Measurements from ENCODE around the gene STARD7. TPM values are rescaled to one million over a fixed set of nuclear protein-coding genes. Genes with fewer than 3 reads are reported as not detected.

STARD7 gene
- total and polyA plus RNA-seq, 2 donors (not counting 1 experiment from before 2014, with no cell fraction given), result 35.1 to 133 TPM

GRCh38 chr2:96203130-96204028 lies 5.2 kb downstream of the STARD7 start:
- peak overlapping the region in 2 of 5 experiments; percentile 18 to 40 for H3K4me3 ChIP-seq (ENCODE audit: control extremely low read depth in 1 of 5, extremely low read depth in 1 of 5, insufficient read depth in 1 of 5, low read depth in 2 of 5, low read length in 4 of 5)
- peak; percentile 41 for DNase-seq
- Mint-ChIP-seq H3K4me3 (peak overlapping the region; percentile 86), H3K9me3 (ENCODE audit: insufficient read depth) (no peaks in the 10 kb centered on the region), H3K27ac (peak overlapping the region; percentile 92), H3K4me1 (peaks cover 80% of the 10 kb centered on the region), H3K27me3 (no peaks in the 10 kb centered on the region)
- H3K4me2 ChIP-seq (replicated peaks; ENCODE audit: low read depth, low read length, poor library complexity, severe bottlenecking), result peak overlapping the region; percentile 59
- peaks cover 70% of the 10 kb centered on the region for H4K20me1 ChIP-seq (ENCODE audit: control insufficient read depth, insufficient read depth, low read length, poor library complexity, severe bottlenecking)
- intact Hi-C loops (cut with micrococcal nuclease), result loop anchor here (10.0 kb wide), 1 partner anchor 301 kb away; the partner anchor contains the start of gene NEURL3
- no peak overlapping the region for H2AFZ ChIP-seq (ENCODE audit: insufficient read depth, low read depth, low read length, poor library complexity, severe bottlenecking)
- H3K4me1 ChIP-seq (ENCODE audit: control insufficient read depth in 2 of 2, insufficient read depth in 2 of 2, low read length in 2 of 2), result peaks cover 77 to 84% of the 10 kb centered on the region in 2 donors
- 51% methylated on average over 3 of the region's 9 CpGs for WGBS (ENCODE audit: insufficient coverage)
- no peak for ATAC-seq (ENCODE audit: low read depth)
- peaks cover 96% of the 10 kb centered on the region for H3K79me2 ChIP-seq (ENCODE audit: control insufficient read depth, insufficient read depth, low read length)
- no peaks in the 10 kb centered on the region for H3K27me3 ChIP-seq (replicated peaks in 1 of 4; ENCODE audit: control extremely low read depth in 1 of 4, control insufficient read depth in 3 of 4, insufficient read depth in 4 of 4, low read length in 3 of 4)
- TF ChIP-seq CTCF (IDR thresholded peaks at IDR 0.05) (no peak), EZH2 (IDR thresholded peaks at IDR 0.05; ENCODE audit: borderline replicate concordance, insufficient read depth, low read depth, low read length, poor library complexity, severe bottlenecking) (no peak)
- H3K9ac ChIP-seq (ENCODE audit: low read length), result peak overlapping the region; percentile 38
- peak overlapping the region; percentile 32 to 75 for H3K27ac ChIP-seq (ENCODE audit: low read length in 2 of 2)
- no peaks in the 10 kb centered on the region for H3K36me3 ChIP-seq (replicated peaks in 1 of 2; ENCODE audit: control extremely low read depth in 1 of 2, control insufficient read depth in 1 of 2, extremely low read depth in 1 of 2, insufficient read depth in 2 of 2, low read length in 1 of 2)
- ChIA-PET CTCF (interaction anchor here (0.9 to 4.9 kb wide), 10 partner anchors 24 to 87 kb away, joined by 3 to 26 read pairs (median 6); partner anchors contain the start of genes ASTL, CIAO1 and TMEM127), POLR2A (interaction anchor here (0.6 to 0.9 kb wide), 3 partner anchors 11 to 655 kb away, joined by 3 to 4 read pairs (median 3); partner anchors contain the start of gene ANKRD39)
- no peaks in the 10 kb centered on the region for H3K9me3 ChIP-seq (ENCODE audit: control extremely low read depth in 1 of 3, control insufficient read depth in 2 of 3, insufficient read depth in 1 of 3, low read length in 2 of 3)

Measured in B cell (primary cell).